ENCODE results near the gene TTYH3. TPM values are rescaled to one million over a fixed set of nuclear protein-coding genes. Genes with fewer than 3 reads are reported as not detected.

The TTYH3 gene
- 27.0 to 63.8 TPM (median 57.9 TPM) in 5 replicates for total RNA-seq (2022; extraction: Qiagen RNA extraction; ENCODE audit: low read depth)

GRCh38 chr7:2631946-2632732 lies at the start of gene TTYH3:
Gene TTYH3 (plus strand): TSS chr7:2631986. CDS start chr7:2632156, 170 bp downstream.

GRCh38 chr7:2687881-2688318 lies 56.1 kb downstream of the TTYH3 start, which contains the start of gene AMZ1:
Gene AMZ1 (plus strand): TSS chr7:2688202. CDS start chr7:2700452, 12,250 bp downstream.

Other genes with a start within 250 kb of the TTYH3 start
- 6.2 to 15.7 TPM (median 13.9 TPM) in 5 replicates for gene CHST12, start 228.4 kb upstream of the TTYH3 start, total RNA-seq (2022; extraction: Qiagen RNA extraction; ENCODE audit: low read depth)
- gene GRIFIN, start 155.6 kb upstream of the TTYH3 start, total RNA-seq (2022; extraction: Qiagen RNA extraction; ENCODE audit: low read depth) = not detected in 5 replicates
- gene LFNG, start 112.2 kb upstream of the TTYH3 start, total RNA-seq (2022; extraction: Qiagen RNA extraction; ENCODE audit: low read depth) = 7.5 to 20.1 TPM (median 17.2 TPM) in 5 replicates
- gene BRAT1, start 76.5 kb upstream of the TTYH3 start, total RNA-seq (2022; extraction: Qiagen RNA extraction; ENCODE audit: low read depth) = 14.2 to 41.5 TPM (median 36.1 TPM) in 5 replicates
- gene IQCE, start 73.0 kb upstream of the TTYH3 start, total RNA-seq (2022; extraction: Qiagen RNA extraction; ENCODE audit: low read depth) = 7.6 to 14.0 TPM (median 13.9 TPM) in 5 replicates
- 0.05 to 0.06 TPM in 2 of 5 replicates, not detected in the others for gene AMZ1, start 56.2 kb downstream of the TTYH3 start, total RNA-seq (2022; extraction: Qiagen RNA extraction; ENCODE audit: low read depth)
- 30.8 to 45.4 TPM (median 42.8 TPM) in 5 replicates for gene GNA12, start 212.3 kb downstream of the TTYH3 start, total RNA-seq (2022; extraction: Qiagen RNA extraction; ENCODE audit: low read depth)

Measured in A549 treated with ZK216348 at 1 μM for 4 hours (cell line).